NK-92 (cell line): ENCODE results near the gene RSU1.

Source experiments
- DNase-seq: peaks from one replicate; lab custom pipeline; 2025; ENCODE audit not compliant: unreplicated experiment; lab: John Stamatoyannopoulos, UW

RSU1 gene

DNA sequence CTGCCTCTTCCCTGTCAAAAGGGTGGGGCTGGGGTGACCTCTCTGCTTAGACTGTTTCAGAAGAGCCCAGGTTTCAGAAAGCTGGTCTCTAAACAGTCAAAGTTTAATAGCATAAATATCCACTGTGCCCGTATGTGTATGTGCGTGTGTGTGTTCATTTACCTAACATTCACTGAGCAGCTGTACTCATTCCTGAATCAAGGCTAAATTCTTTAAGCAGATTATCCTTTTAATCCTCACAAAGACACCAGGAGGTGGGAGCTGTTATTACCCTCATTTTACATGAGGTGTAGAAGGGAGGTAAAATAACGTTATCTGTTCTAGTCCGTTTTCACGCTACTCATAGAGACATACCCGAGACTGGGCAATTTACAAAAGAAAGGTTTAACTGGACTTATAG, 72.2 kb downstream of the RSU1 start:
- DNase-seq: no peak

DNA sequence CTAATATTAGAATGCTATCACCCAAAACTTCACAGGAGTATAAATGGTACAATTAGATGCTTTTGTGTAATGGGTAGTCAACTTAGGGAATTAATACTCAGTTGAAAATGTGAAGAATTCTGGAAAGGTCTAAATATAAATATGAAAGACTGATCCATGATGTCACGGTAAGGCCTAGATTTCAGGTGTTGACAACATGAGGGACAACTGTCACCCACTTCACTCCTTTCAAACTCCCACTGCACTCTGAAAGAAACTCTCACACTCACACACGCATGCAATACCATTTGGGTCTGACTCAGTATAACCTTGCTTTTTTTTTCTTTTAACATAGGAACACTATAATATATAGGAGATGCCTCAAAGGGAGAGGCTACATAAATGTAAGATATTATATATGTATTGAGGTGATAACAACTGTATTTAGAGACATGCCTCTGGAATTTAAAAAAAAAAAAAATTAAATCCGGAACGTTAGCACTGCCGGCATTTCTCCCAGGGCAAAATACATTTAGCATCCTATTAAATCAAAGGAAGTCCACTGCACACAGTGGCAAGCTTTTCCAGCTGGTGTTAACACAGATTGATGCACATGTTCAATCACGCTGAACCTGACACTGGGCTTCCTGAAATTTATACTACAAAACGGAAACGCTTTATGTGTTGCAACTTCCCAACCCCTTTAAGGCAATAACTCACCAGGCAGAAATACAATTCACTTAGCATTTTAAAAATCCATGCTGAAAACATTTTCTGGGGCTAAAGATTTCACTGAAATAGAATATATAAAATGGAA, 74.9 kb downstream of the RSU1 start:
- DNase-seq: no peak

DNA sequence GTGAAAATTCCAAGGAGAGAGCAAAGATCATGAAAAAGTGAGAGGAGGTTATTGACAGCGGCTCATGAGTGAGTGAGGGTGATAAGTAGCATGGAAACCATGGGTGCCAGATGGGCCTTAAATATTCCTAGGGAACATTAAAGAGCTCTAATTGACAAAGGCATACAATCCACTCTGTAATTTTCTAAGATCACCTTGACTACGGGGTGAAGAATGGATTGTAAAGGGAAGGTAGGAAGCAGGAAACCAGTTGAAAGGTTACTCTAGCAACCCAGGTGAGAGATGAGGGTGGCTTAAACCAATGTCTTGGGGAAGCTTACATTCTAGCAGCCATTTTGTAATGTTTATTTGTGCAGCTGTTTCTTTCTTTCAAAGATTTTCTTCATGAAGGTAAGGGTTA, 75.7 kb downstream of the RSU1 start:
- no peak for DNase-seq

DNA sequence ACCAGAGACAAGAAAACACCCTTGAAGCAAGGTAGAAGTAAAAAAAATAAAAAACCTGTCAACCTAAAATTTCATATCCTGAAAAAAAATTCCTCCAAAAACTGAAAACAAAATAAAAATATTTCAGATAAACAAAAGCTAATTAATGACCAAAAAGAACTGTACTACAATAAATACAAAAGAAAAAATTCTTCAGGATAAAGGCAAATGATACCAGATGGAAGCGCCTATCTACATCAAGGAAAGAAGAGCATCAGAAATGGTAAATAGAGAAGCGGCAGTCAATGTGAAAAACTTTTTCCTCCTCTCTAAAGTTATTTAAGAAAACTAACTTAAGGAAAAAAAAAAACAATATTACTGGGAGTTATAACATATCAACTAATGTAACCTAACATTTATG, 79.8 kb downstream of the RSU1 start:
- DNase-seq: no peak

DNA sequence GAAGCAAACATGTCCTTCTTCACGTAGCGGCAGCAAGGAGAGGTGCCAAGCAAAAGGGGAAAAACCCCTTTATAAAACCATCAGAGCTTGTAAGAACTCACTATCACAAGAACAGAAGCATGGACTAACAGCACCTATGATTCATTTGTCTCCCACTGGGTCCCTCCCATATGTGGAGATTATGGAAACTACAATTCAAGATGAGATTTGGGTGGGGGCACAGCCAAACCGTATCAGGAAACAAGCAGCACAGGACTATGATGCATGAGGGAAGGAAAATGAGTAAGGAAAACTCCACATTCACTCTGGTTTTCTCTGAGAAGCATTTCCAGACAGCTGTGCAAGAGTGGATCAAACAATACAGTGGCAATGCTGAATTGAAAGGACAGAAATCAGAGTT, 81.6 kb downstream of the RSU1 start:
- DNase-seq: no peak

DNA sequence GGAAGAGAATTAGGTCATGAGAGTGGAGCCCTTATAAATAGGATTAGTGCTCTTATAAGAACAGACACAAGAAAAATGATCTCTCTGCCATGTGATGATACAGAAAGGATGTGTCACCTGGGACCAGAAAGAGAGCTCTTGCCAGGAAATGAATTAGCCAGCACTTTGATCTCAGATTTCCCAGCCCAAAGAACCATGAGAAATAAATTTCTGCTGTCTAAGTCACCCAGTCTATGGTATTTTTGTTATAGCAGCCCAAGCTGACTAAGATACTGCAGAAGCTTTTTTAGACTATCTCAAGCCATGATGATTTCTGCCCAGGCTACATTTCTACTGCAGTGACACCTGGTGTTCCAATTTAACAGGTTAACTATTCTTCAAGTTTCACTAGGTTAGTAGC, 84.8 kb downstream of the RSU1 start:
- no peak for DNase-seq

DNA sequence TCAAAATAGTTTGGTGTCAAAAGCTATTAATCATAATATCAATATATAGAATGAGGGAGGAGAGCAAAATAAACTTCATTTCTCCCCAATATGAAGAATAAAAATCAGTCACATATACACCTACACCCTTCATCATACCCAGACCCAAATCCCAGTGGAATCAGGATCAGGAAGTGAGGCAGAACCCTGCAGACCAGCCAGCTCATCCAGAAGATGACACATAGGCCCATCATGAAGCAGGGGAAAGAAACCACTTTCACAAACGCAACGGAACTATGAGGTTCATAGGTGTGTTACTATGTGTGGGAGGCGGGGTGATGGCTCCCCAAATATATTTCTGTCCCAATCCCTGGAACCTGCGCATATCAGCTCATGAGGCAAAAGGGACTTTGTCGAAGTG, 89.0 kb downstream of the RSU1 start:
- DNase-seq: no peak

DNA sequence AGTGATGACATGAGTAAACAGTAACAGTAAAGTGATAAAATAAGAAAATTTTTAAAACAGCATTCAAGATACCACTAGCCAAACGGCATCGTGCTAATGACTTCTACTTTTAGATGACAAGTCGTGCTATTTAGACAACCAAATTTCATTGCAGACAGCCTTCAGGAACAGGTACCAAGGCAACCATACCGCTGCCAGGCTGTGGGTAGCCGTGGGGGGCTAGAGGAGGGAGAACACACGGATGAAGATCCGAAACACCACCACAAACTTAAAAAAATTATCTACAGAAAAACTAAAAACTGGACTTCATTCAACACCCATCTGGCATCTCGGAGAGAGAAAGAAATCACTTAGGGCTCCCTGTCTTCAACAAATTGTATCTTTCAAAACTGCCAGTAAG, 89.6 kb downstream of the RSU1 start:
- no peak for DNase-seq

DNA sequence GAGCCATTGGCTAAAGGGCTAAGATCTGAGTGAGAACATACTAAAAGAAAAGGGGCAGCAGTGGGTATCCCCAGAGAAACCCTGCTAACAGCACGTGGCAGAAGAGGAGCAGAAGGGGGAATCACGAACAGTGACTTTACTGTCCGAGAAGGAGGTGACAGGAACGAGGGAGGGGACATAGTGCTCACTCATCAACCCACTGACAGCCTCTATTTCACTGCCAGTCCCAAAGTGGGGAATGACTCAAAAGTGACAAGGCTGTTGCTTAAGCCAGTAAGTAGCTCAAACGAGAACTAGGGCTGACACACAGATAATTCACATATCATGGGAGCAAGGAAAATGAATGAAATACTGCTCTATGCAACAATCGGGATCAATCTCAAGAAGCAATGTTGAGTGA, 92.7 kb downstream of the RSU1 start:
- DNase-seq: no peak

DNA sequence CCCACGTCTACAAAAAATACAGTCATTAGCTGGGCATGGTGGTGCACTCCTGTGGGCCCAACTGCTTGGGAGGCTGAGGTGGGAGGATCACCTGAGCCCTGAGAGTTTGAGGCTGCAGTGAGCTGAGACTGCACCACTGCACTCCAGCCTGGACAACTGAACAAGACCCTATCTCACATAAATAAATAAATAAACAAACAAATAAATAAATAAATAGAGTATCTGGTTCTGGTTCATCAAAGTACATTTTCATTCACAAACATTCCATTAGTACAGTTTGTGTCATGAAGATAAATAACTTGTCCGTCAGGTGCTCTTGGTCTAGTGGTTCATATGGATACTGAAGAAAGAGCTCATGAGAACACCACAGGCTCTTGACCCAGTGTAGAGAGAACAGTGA, 96.4 kb downstream of the RSU1 start:
- no peak for DNase-seq

DNA sequence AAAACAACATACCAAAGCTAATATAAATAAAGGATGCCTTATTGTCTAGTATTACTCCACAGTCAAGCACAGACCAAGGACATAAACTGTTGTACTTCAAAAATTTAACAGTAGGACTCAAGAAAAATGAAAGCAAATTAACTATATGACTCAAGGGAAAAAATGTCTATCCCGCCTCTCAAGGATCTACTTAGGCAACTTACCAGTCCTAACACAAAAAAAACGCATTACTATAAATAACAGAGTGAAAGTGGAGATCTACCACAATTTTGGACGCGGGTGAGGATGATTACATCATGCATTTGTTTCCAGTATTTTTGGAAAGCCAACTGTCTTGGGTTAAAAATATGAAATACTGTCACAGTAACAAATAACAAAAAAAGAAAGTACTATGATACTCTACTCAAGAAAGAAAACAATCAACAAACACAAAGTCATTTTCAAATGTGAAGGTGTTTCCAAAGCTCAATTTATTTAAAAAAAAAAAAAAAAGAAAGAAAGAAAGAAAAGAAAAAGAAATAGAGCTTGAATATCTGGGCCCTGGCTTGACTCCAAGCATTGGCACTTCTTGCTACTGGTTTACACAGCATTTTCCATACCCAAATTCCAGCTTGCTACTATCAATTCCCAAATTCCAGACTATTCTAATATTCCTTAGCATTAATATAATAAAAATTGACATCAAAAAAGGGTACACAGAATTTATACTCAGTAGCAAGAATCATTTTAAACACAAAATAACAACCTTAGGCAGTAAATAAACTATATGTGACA, 99.4 kb downstream of the RSU1 start:
- no peak for DNase-seq

DNA sequence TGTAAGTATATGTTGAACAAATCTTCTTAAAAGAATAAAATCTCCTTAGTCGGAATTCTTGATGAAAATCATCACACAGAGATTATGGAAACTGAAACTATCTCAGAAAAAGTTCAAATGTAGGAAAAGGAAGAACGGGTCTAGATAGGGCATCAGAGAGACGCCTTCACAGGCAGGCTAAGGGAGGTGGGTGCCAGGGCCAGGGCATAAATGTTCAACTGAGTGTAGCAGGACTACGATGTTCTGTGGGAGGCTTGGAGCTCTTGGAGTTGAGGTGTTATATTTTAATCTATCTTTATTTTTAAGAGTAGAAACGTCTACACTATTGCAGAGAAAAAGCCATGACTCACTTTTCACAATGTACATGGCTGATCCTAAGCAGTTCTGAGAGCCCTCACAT, 101.2 kb downstream of the RSU1 start:
- no peak for DNase-seq

DNA sequence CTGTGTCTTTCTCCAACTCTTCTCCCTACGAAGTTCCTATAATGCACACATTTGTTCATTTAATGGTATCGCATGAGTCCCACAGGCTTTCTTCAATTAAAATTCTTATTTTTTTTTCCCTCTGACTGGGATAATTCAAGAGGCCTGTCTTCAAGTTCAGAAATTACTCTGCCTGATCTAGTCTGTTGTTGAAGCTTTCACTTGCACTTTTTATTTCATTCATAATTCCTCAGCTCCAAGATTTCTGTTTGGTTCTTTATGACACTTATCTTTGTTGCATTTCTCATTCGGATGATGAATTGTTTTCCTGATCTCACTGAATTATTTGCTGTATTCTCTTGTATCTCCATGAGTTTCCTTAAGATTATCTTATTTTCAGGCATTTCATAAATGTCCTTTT, 103.9 kb downstream of the RSU1 start:
- DNase-seq: no peak

DNA sequence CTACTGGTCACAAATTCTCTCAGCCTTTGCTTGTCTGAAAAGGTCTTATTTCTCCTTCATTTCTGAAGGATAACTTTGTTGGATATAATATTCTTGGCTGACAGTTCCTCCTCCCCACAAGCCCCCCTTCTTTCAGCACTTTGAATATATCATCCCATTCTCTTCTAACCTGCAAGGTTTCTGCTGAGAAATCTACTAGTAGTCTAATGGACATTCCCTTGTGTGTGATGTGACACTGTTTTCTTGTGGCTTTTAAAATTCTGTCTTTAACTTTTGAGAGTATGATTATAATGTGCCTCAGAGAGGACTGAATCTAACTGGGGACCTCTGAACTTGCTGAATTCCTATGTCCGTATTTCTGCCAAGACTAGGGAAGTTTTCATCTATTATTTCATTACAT, 104.3 kb downstream of the RSU1 start:
- no peak for DNase-seq

DNA sequence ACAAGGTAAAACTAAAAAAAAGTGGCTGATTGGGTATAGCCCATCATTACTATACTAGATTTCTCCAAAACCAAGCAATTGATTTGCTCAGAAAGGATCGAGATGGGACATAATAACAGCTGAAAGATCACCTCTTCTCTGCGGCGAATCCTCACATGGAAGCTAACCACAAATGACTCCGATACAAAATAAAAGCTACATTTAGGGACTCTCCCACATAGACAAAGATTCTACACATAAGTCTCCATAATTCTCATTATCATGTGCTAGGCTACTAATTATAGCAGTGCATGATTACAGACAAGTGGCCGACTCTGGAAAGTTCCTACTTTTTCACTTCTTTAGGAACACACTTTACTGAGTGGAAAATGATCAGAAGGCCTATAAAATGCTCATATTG, 116.9 kb downstream of the RSU1 start:
- DNase-seq: no peak

DNA sequence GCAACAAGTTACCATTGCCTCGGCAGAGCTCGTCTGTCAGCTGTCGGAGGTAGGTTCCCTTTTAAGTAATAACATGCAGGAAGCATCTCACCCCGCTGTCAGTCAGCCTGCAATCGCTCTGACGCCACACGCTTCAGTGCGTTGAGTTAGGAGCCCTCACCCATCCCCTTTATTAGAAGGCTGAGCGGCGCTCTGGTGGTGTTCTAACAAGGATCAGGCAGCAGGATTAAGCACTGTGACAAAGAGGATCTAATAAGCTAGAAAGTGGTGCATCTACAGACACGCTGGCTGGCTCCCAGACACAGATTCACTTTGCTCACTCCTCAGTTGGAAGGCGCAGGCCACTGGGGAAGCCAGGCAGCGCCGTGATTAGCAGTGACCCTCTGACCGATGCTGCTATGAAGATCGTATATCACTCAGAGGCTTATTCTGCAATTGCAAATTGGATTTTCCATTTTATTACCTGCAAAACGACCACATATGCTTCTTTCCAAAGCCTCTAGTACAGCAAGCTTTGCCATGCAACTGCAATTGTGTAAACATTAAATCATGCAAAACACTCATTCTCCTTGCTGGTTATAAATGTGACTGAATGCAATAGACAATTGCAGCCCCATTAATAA, 117.7 kb downstream of the RSU1 start:
- no peak for DNase-seq

DNA sequence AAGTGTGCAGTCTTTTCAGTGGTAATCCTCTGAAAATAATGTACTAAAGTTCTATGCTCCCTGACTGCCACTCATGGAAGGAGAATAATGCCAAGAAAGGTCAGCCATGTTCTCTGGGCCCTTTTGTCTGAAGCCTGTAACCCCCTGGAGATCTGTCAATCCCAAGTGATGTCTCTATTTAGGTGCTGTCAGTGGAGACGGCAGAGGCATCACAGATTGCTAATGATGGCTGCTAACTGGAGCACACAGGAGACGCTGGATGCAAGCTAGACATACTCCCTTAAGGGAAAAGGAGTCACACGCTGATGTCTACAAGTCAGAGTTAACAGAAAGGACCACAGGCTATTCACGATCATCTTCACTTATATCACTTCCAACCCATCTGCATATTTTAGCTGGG, 118.8 kb downstream of the RSU1 start:
- DNase-seq: no peak

DNA sequence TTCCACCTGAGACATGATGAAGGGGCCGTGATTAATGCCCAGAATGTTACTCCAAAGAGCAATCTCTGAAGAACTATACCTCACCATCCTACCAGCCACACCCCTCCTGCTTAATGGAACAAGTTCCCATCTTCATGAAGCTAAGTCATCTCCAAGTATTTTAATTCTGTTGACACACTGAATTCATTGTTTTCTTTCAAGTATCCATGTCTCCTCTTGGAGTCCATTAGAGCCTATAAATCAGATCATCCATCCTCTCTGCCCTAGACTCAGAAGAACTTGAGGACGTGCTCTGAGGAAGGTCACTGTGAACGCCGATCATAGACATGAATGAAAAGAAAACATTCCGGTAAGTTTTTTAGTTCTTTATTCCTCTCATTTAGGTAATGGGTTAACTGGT, 126.8 kb downstream of the RSU1 start:
- no peak for DNase-seq

DNA sequence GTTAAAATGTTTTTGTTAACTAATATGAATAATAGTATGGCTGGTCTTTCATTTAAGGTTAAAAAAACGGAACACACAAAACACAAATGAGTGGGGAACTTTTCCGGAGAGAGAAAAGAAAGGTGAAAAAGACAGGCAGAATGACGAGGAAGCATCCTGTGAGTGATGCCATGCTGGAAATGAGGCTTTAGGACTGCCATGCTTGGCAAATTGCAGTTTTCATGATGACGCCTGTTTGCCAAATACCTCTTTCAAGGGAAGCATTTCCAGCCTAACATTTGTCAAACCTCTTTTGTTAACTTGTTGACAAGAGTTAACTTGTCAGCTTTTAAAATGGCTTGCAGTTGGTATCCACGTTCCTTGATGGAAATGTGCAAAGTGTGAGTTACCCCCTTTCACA, 127.5 kb downstream of the RSU1 start:
- DNase-seq: no peak

DNA sequence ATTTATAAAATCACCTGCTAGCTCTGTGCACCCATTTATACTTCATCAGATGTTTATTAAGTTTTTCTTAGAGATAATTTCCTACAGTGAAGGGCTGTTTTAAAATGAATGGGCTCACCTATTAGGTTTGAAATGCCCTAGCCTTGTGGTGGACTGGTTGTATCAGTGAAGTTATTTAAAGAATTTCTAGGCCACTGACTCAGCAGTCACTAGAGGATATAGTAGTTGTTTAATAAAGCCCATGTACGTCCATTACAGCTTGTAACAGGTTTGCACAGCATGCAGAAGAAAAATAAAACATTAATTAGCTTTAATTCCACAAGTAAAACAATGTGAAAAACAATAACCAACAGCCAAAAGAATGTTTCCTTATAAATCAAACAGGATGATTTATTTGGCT, 128.0 kb downstream of the RSU1 start:
- DNase-seq: no peak

DNA sequence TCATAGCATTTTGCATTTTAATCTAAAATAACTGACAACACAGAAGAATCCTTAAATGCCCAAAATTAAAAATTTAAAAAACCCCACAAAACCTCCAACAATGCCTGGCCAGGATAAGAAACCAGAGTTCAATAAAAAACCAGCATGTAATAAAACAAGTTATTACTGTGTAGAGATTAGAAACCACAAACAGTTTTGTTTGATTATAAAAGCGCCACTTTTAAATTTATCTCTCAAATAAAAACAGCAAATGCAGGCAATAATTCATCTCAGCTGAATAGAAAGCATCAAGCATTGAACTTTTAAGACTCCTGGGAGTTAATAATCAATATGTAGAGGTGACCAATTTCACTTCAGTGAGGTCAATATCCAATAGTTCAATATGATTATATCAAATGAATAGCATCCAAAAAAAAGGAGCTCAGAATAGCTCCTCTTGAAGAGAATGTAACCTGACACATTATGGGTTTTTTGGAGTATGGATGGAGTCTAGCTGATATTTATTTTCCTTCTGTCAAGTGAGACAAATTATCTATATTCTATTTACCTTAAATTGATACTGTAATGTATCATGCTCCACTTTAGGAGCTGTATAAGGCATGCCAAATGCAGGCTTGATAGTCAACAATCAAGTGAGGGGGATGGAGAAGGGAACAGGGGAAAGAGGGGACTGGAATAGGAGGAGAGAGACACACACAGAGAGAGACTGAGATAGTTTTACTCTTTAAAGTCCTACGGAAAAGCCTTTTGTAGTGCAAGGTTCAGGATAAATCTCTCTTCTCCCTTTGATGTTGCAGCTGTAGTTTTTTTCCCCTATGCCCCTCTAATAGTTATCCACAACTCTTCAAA, 130.9 kb downstream of the RSU1 start:
- DNase-seq: no peak
